HG02571 (cell line): Measurements from ENCODE around the gene DLD.
A peak's percentile ranks its signal among the peaks of the same experiment; 100 is the strongest.
"Not testable (repeated sequence)": the region's sequence is repeated elsewhere in the genome, so short reads cannot be mapped to it uniquely, and the experiment has no call there.

ENCODE experiments used
- ATAC-seq: cut with Tn5 transposase; IDR thresholded peaks from one replicate; pipeline ENCODE4 v1.9.1; 2021; ENCODE audit warnings: mild to moderate bottlenecking, moderate library complexity; ENCODE audit not compliant: unreplicated experiment

DLD gene

DNA sequence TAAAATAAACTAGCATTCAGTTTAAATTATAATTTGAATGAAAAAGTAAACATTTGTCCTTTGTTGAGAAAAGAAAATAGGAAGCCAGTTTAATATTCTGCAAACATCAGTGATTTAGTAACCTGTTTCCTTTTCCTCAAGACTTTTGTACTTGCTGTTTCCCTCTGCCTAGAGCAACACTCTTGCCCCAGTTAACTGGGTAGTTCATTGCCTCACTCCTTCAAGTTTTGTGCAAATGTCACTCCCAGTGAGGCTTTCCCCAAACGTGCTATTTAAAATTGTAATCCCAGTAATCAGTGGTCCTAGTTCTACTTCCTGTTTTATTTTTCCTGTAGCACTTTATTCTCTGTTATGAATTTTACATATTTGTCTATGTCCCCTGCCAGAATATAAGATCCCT is 23.8 kb downstream of the DLD start:
- ATAC-seq: no peak

DNA sequence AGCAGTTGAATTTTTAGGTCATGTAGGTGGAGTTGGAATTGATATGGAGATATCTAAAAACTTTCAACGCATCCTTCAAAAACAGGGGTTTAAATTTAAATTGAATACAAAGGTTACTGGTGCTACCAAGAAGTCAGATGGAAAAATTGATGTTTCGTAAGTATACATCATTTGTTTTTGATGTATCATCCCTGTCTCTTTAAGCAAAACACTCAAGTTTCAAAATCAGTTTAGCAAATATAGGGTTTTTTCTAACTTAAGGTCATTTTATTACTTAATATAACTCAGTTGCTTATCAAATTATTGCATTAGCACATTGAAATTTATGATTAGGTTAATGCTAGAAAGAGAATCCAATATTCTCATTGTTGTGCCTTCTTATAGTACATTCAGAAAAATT is 24.6 kb downstream of the DLD start:
- no peak for ATAC-seq

DNA sequence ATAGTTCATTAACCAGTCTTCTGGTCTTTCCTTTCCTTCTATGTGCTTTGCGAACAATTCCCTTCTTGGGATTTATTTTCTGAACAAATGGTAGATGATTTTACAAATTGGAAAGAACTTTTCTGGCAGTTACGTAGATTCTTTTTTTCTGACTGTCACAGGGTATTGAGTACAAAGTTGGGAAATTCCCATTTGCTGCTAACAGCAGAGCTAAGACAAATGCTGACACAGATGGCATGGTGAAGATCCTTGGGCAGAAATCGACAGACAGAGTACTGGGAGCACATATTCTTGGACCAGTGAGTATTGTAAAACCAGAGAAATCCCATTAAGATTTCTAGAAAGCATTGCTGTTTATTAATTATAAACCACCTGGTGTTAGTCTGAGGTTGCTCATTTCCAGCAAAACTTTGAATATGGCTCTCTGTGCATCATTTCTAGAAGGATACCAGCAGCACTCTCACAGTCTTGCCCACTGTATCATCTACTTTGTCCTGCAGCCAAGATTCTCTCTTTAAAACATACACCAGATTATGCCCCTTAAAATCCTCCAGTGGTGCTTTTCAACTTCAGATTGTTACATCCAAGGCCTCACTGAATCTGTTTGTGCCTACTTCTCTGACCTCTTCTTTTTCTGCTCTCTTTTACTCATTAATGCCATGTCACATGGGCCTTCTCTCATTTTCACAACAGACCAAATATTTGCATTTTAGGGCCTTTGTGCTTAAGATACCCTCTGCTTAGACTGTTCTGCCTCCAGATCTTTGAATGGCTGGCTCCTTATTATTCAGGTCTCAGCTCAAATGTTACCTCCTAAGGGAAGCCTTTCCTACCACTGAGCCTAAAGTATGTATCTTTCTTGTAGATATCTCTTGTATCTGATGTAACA is 27.0 kb downstream of the DLD start:
- ATAC-seq: peak; percentile 92

DNA sequence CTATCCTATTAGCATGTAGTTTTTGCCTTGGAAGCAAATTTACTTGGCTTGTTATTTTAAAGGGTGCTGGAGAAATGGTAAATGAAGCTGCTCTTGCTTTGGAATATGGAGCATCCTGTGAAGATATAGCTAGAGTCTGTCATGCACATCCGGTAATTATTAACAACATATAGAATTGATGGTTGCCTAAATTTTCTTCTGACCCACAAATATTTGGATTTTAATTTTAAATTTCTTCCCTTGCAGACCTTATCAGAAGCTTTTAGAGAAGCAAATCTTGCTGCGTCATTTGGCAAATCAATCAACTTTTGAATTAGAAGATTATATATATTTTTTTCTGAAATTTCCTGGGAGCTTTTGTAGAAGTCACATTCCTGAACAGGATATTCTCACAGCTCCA is 28.0 kb downstream of the DLD start:
- ATAC-seq: no peak

DNA sequence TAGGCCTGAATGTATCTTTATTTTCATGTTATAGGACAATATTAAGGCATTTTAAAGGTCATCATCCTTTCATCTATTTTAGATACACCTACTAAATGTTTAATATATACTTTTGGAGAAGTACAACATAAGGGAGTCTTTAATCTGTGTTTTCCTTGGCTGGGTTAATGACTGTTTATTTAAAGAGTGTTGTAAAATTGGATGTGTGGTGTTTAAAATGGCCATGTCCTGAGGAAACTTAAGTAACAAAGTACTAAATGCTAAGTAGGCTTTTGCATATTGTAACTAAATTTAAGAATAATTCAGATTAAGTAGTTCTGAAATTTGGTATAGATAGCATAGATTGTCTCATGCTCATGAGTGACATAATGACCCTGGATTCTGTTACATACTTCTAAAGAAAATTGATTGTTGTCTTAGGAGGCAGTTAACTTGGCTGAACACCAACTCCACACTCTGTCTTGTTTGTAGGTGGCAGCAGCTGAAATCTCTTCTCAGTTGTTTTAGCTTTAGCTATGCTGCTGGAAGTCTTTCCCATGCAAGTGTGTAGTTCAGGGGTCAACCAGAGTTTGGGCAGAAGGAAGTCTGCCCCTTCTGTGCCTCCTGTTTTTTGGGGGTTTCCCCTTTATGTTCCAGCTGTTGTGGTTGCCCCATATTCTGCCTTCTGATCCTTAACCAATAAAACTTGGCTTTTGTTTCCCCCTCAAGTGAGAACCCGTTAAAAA is 29.2 kb downstream of the DLD start:
- ATAC-seq: no peak

DNA sequence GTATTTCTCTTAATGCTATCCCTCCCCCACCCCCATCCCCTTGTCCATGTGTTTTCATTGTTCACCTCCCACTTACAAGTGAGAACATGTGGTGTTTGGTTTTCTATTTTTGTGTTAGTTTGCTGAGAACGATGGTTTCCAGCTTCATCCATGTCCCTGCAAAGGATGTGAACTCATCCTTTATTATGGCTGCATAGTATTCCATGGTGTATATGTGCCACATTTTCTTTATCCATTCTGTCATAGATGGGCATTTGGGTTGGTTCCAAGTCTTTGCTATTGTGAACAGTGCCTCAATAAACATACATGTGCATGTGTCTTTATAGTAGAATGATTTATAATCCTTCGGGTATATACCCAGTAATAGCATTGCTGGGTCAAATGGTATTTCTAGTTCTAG is 30.8 kb downstream of the DLD start:
- ATAC-seq: not testable (repeated sequence)

DNA sequence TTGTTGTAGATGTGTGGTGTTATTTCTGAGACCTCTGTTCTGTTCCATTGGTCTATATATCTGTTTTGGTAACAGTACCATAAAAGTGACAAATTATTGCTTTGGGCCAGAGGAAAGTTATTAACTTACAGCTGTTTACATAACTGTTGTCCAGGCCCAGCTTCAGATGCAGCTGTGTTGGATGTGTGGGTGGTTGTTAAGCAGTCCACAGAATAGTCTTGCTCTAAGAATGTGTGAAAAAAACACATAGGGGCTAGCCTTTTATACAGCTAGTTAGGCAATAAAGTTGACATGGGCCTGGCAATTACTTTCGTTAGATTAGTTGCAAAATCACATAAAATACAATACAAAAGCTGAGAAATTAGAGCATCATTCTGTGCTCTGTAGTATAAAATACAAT is 31.9 kb downstream of the DLD start:
- ATAC-seq: no peak

DNA sequence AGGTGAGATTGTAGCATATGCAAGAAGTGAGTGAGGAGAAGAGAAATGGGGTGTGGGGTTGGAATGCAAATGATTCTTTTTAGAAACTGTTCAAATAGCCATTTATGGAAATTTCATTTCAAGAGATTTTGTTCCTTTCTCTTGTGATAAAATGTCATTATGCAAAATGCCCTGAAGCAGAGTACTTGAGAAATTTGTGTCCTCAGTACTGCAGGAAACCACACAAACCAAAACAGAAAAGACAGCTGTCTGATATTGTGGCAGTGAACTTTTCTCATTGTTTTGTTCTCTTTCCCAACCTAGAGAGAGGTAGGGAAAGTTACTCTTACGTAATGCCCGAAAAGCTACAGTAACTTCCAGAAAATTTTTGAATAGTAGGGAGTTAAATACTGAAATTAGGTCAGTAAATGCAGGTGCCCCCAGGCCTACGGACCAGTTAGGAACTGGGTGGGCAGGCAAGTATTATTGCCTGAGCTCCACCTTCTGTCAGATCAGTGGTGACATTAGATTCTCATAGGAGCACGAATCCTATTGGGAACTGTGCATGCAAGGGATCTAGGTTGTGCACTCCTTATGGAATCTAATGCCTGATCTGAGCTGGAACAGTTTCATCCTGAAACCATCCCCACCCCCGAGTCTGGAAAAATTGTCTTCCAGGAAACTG is 34.0 kb downstream of the DLD start:
- ATAC-seq: peak; percentile 91

DNA sequence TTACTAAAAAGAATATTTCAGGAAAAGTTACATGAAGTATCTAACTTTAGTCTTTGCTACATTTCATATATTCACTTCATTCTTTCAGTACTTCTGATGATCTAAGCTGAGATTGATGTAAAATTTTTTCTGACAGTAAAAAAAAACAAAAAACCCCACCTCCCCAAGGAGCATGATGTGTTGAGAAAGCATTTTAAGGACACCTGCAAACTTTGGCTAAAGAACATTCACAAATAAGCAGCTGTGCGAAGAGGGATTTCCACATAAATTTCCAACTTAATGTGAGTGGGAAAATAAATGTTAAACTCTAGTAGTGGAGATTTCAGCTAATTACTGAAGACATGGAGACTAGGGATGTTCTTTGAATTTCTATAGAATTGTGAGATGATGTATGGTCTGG is 35.5 kb downstream of the DLD start:
- no peak for ATAC-seq

DNA sequence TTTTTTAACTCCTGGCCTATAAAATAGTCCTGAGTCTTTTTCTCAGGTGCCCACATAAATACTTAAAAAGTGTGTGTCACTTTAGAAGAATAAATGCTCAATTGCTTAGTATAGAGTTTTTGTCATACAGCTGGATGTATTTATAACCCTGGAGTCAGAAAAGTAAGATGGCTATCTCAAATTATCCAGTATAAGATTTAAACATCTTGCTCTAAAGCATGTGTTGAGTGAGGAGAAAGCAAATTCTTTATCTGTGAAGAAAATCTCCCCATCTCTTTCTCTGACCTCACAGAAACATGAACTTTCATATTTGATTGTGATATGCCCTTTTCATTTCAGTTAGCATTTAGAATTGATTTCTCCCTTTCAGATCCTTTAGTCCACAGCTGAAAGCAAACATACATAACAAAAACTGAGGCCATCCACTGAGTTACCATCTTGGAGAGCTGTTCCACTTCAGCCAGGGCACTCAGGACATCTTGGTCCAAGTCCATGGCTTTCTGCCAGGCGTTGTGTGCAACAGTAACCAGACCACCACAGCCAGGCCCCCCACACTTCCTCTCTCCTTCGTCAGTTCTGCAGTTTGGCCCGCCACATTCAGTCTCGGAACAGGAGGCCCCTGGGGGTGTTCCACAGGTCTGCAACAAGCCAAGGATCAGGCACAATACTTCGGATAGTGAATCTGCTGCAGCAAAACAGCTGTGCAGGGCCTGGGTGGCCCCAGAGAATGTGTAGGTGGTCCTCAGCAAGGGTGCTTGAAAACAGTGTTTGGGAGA is 40.9 kb downstream of the DLD start:
- ATAC-seq: no peak

DNA sequence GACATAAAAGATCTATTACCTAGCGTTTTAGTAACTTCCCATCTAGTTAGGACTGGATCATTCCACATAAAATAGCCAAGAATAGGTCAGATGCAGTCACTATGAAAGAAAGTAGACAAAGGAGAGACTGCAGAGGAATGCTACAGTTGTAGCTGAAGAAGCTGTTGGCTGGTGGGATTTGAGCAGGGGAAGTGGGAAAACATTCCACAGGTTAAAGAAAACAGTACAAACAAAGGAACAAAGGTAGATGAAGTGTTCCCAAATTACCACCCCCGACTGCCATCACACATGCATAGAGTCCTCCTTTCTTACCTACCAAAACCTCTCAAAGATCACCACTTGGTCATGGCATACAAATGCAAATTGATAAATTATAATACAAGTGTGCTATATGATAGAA is 41.8 kb downstream of the DLD start:
- ATAC-seq: no peak

DNA sequence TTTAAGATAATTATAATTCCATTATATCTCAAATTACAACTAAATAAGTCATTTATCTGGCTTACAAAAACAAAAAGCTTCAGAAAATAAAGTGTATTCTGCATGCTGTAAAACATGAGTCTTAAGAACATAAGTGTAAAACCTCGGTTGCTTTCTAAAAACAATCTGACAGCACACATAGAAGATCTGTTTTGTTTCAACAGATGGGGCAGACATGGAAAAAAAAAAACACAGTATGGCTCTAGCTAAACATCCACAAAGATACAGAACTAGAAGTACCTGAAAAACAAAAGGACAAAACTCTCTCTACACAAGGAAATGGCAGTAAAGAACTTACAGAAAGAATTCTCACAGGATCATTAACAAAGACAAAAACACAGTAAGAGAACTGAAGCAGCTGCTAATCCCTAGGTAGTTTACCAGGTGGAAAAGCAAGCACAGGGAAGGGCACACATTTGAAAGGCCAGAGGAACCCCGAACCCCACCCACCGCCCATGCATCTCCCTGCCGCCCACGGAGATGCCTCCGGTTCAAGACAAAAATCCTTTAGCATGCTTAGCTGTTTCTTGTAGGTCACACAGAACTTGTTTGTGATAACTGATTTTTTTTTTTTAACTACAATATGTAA is 42.5 kb downstream of the DLD start:
- ATAC-seq: no peak

DNA sequence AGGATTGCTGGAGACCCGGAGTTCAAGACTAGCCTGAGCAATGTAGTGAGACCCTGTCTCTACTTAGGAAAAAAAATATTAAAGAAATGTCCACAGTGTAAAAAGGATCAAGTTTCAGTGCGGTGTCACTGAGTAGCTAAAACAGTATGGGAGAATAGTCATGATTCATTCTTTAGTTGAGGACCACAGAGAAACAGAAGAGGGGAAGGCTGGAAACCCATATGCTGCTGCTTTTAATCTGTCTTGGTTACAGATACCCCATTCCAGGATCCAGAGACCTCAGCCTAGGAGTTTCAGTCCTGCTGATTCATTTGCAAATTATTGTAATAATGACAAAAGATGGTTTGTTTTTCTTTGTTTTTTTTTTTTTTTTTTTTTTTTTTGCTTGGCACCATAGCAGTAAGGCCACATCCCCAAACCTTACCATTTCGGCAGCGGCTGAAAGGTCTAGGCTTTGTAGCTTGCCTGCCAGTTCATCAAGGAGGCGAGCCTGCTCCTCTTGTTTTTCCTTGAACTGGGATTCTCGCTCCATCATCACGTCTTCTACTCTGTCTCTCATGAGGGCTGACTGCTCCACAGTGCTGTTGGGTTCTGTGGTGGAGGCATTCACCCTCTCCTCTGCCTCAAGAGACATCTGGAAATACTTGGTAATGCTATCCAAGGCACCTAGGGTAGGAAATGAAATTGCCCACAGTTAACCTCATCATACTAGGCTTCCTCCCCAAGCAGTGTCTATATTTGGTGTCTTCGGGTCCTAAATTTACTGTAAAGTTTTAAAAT is 44.2 kb downstream of the DLD start:
- no peak for ATAC-seq

DNA sequence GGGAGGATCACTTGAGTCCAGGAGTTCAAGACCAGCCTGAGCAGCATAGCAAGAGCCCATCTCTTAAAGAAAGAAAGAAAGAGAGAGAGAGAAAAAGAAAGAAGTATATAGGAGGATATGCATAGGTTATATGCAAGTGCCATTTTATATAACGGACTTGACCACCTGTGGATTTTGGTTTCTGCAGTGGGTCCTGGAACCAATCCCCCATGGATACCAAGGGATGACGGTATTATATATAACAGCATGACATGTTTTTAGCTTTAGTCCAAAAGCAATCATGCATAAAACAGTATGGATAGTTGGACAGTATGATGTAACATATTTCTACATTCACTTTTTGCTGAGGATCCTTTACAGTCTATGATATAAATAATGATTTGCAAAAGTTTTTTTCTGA is 45.3 kb downstream of the DLD start:
- ATAC-seq: no peak

DNA sequence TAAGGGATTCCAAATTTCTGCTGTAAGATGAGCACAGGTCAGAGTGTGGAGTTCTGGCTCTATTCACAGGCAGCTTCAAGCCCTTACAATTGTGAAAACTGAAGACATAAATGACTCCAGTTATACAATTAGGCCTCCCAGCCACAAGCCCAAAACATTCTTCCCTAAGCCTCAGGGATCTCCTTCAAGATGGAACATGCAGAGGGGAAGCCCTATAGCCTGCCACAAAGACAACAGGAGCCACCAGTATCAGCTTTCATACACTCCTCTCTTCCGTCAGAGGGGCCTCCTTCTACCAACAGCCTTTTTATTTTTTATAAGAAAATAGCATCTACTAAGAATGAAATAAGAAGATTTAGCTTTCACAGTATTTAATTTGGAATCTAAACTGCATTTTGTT is 46.5 kb downstream of the DLD start:
- no peak for ATAC-seq

DNA sequence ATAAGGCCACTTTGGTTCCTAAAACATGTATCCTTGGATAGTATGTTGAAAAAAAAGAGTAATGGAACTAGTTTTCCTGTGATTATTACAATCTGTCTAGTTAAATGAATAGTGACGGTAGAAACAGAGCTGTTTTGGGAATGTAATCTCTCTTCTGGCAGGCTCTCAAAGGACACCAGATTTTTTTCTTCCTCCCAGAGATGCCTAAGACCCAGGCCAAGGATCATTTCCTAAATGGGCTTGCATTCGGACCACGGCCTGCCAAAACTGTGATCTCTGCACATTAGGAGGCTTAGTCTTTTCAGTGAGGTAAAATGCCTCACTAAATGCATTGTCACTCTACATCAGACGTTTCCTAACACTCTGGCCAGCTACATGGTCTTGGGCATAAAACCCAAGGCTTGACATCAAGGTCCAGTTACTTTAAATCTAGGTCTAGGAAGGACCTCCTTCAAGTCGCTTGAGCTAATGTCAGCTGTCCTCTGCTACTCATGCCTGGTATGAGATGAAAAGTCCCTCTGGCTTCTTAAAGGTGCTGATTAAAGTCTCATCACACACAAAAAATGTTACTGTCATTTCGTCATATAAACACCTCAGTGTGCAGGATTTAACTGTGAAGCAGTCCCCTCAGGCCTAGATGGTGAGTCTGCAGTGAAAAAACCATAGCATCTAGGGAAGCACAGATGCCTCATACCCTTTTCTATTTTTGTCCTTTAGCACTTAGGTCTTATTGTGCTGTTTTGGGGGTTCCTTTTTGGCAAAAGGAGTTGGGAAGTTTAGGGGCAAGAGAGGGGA is 47.7 kb downstream of the DLD start:
- ATAC-seq: no peak

DNA sequence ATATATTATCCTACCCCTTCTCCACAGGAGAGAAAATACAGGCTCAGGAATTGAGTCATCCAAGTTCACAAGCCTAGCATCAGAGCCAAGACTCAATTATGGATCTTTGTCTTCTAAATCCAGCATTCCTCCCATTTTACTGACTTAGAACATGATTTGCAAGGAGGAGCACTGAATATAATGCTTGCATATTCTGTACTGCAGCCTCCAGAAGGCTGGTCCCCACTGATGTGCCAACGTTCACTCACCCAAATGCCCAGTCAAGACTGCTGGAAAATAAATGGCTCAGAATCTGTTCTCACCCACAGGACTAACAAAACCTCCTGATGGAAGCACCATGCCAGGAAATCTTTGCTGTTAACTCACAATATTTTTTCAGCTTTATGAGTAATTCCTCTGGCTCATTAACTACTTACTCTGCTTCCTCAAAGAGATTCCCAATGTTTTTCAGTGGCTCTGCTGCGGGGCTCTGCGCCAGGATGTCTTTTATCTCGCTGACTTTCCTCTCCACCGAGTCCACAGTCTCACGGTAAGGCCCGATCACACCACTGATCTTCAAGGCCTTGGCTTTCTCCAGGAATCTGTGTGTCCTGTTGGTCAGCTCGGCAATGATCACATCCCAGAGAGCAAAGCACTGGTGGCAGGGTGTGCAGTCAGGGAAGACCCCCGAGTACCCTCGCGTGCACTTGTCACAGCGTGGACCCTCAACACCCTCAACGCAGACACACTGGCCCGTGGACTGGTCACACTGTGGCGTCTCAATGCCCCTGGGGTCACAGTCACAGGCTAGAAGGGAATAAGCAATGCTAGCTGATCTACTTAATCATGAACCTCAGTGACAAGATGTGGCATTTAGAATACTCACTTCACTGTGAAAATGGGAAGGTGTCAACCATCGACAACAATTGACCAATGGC is 48.8 kb downstream of the DLD start:
- no peak for ATAC-seq

DNA sequence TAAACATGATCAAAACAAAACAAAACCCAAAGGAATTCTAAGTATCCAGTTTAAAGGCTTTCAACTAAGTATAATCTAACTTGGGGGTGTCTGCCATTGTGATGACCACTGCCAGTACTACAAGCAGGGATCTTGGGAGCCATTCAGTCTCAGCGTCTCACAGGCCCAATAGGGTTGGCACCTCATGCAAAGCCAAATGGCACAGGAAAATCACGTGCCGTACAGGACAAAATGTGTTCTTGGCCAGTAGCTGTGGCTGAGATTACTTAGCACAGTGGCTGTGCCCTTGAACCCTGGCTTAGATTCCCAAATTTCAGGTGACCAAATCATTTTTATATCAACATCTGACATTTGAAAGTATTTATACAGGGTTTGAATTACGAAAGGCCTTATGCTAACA is 50.0 kb downstream of the DLD start:
- no peak for ATAC-seq
